NB4 (cell line): ENCODE data around the gene DPEP2.

Experiments
- CTCF ChIP-seq: IDR thresholded peaks from one replicate; pipeline ENCODE4 v1.5.1; 2012; ENCODE audit warnings: low read depth, low read length
- MAX ChIP-seq: IDR thresholded peaks from 2 replicates; pipeline ENCODE4 v1.6.1; 2011; ENCODE audit warnings: low read depth, low read length
- MYC ChIP-seq: IDR thresholded peaks from 2 replicates; pipeline ENCODE4 v1.6.1; 2011; ENCODE audit warnings: low read depth, low read length
- POLR2A ChIP-seq: IDR thresholded peaks from 2 replicates; pipeline ENCODE4 v1.6.1; 2011; ENCODE audit warnings: mild to moderate bottlenecking; ENCODE audit not compliant: insufficient read length; ENCODE audit errors: extremely low read depth

- TF ChIP-seq CTCF: no peak
- no peak for TF ChIP-seq MYC
- TF ChIP-seq POLR2A: no peak
- no peak for TF ChIP-seq MAX
Measured at GRCh38 chr16:67990018-67990386, 9.3 kb downstream of the DPEP2 start.
